GM23338 (cell line): ENCODE data around the gene PARP8. TPM values are rescaled to one million over a fixed set of nuclear protein-coding genes. Genes with fewer than 3 reads are reported as not detected.

Experiments
- ATAC-seq: fragments of 200-7000 bp; cut with Tn5 transposase; 3 replicates; pipeline ENCODE4 v1.9.1; 2020
- DNase-seq: peaks from one replicate; pipeline ENCODE4 v3.0.0-alpha.2; 2015; ENCODE audit warnings: low spot score
- H2AFZ ChIP-seq: fragments of 200-600 bp; sonication (generic); 2 replicates; pipeline ENCODE4 v1.8.0; 2016; ENCODE audit warnings: antibody characterized with exemption, mild to moderate bottlenecking, moderate library complexity
- H3F3A ChIP-seq: fragments of 200-600 bp; sonication (generic); replicated peaks from 2 replicates; pipeline ENCODE4 v1.8.0; 2017; ENCODE audit warnings: antibody characterized with exemption, mixed run types, low read depth
- H3K27ac ChIP-seq: fragments of 200-600 bp; sonication (generic); 2 replicates; pipeline ENCODE4 v1.6.1; 2016; ENCODE audit warnings: low read depth
- H3K27me3 ChIP-seq: fragments of 200-600 bp; sonication (generic); 2 replicates; pipeline ENCODE4 v1.8.0; 2016; ENCODE audit warnings: mild to moderate bottlenecking, mixed run types, moderate library complexity; ENCODE audit not compliant: insufficient read depth
- H3K36me3 ChIP-seq: fragments of 200-600 bp; sonication (generic); 2 replicates; pipeline ENCODE4 v1.8.0; 2016; ENCODE audit warnings: mild to moderate bottlenecking; ENCODE audit not compliant: insufficient read depth
- H3K4me1 ChIP-seq: fragments of 200-600 bp; sonication (generic); 2 replicates; pipeline ENCODE4 v1.8.0; 2016; ENCODE audit warnings: mild to moderate bottlenecking, moderate library complexity; ENCODE audit not compliant: insufficient read depth
- H3K4me2 ChIP-seq: fragments of 200-600 bp; sonication (generic); 2 replicates; pipeline ENCODE4 v1.7.1; 2017; ENCODE audit warnings: mixed run types
- H3K4me3 ChIP-seq: fragments of 200-600 bp; sonication (generic); 2 replicates; pipeline ENCODE4 v1.6.1; 2016; ENCODE audit warnings: mixed run types
- H3K79me2 ChIP-seq: fragments of 200-600 bp; sonication (generic); replicated peaks from 2 replicates; pipeline ENCODE4 v1.8.0; 2017; ENCODE audit warnings: mild to moderate bottlenecking; ENCODE audit not compliant: insufficient read depth
- H3K9me2 ChIP-seq: fragments of 200-600 bp; sonication (generic); 2 replicates; pipeline ENCODE4 v1.8.0; 2017; ENCODE audit not compliant: insufficient read depth
- H4K20me1 ChIP-seq: fragments of 200-600 bp; sonication (generic); replicated peaks from 2 replicates; pipeline ENCODE4 v1.8.0; 2017; ENCODE audit warnings: mild to moderate bottlenecking; ENCODE audit not compliant: insufficient read depth
- H3K27ac Mint-ChIP-seq: 2 replicates; pipeline ENCODE4 v1.8.0; 2020; ENCODE audit warnings: inconsistent platforms, mild to moderate bottlenecking, moderate library complexity, mixed read lengths
- H3K27me3 Mint-ChIP-seq: 3 replicates; pipeline ENCODE4 v1.8.0; 2022; ENCODE audit warnings: low read depth, mild to moderate bottlenecking, moderate library complexity, mixed read lengths, inconsistent platforms; ENCODE audit not compliant: insufficient read depth, poor library complexity
- H3K36me3 Mint-ChIP-seq: 3 replicates; pipeline ENCODE4 v1.8.0; 2021; ENCODE audit warnings: low read depth, mild to moderate bottlenecking, inconsistent platforms, moderate library complexity, mixed read lengths
- H3K4me1 Mint-ChIP-seq: 3 replicates; pipeline ENCODE4 v1.8.0; 2020; ENCODE audit warnings: mild to moderate bottlenecking, inconsistent platforms, mixed read lengths
- H3K4me3 Mint-ChIP-seq: 3 replicates; pipeline ENCODE4 v1.8.0; 2021; ENCODE audit warnings: moderate library complexity, mild to moderate bottlenecking, inconsistent platforms, mixed read lengths
- H3K9me3 Mint-ChIP-seq: 3 replicates; pipeline ENCODE4 v1.8.0; 2020; ENCODE audit warnings: moderate library complexity, mild to moderate bottlenecking, inconsistent platforms, mixed read lengths
- CTCF ChIP-seq, 2 experiments: fragments of 200-600 bp in 1 of 2; sonication (generic) in 1 of 2; conservative IDR thresholded peaks; 2 replicates each; pipeline versions ENCODE4 v1.5.1 to v1.6.1; 2016 to 2017; ENCODE audit warnings: antibody characterized with exemption in 2 of 2, low read depth in 2 of 2, mild to moderate bottlenecking in 2 of 2, moderate library complexity in 1 of 2
- EZH2 ChIP-seq: fragments of 200-600 bp; sonication (generic); IDR thresholded peaks from one replicate; pipeline ENCODE4 v1.8.0; 2017; ENCODE audit warnings: antibody characterized with exemption, mild to moderate bottlenecking, low read depth; ENCODE audit not compliant: unreplicated experiment
- EZH2phosphoT487 ChIP-seq: fragments of 200-600 bp; sonication (generic); IDR thresholded peaks from one replicate; pipeline ENCODE4 v1.8.1; 2018; ENCODE audit warnings: antibody characterized with exemption; ENCODE audit not compliant: unreplicated experiment
- JUNB ChIP-seq: IDR thresholded peaks from one replicate; pipeline ENCODE4 v1.6.1; 2016; ENCODE audit warnings: antibody characterized with exemption; ENCODE audit not compliant: unreplicated experiment
- NANOG ChIP-seq: IDR thresholded peaks from 2 replicates; pipeline ENCODE4 v1.6.1; 2016; ENCODE audit warnings: antibody characterized with exemption, borderline replicate concordance
- POLR2AphosphoS5 ChIP-seq: IDR thresholded peaks from 2 replicates; pipeline ENCODE4 v1.6.1; 2016; ENCODE audit warnings: antibody characterized with exemption, low read depth
- ZNF114 ChIP-seq: fragments of 250-450 bp; sonication (Bioruptor Pico); IDR thresholded peaks from 2 replicates; pipeline ENCODE4 v1.5.0; 2020; ENCODE audit warnings: mild to moderate bottlenecking, moderate library complexity
- ZNF331 ChIP-seq: fragments of 250-450 bp; sonication (Bioruptor Pico); IDR thresholded peaks from 2 replicates; pipeline ENCODE4 v1.5.0; 2020; ENCODE audit warnings: low read depth, mild to moderate bottlenecking, moderate library complexity
- ZNF462 ChIP-seq: fragments of 250-450 bp; sonication (Bioruptor Pico); IDR thresholded peaks from 2 replicates; pipeline ENCODE4 v1.5.0; 2020; ENCODE audit warnings: mild to moderate bottlenecking, moderate library complexity
- polyA plus RNA-seq: library from polyadenylated mRNA; unstranded; fragments of >200 nt; fragmentation: Nextera tagmentation; extraction: Ambion mirVana; gene quantifications from 2 replicates; pipeline ENCODE4 v1.2.1, GENCODE V29; 2016
- total RNA-seq: library from RNA; depleted of rRNA; stranded (reverse); fragments of >200 nt; shearing (Covaris generic); gene quantifications from 2 replicates; pipeline ENCODE4 v1.2.3, GENCODE V29; 2014

Gene PARP8
- total and polyA plus RNA-seq, 2 experiments from 2014 or later: 13.0 to 25.0 TPM

GRCh38 chr5:50730841-50731240 is 64.4 kb downstream of the PARP8 start (continued):
- no peak for TF ChIP-seq EZH2
- TF ChIP-seq ZNF114 (CRISPR knock-in tag): no peak
- TF ChIP-seq CTCF (conservative IDR thresholded peaks at IDR 0.05; ENCODE audit: low read depth in 2 of 2): no peak
- TF ChIP-seq ZNF462 (CRISPR knock-in tag): no peak
- TF ChIP-seq POLR2AphosphoS5: no peak

- no peaks in the 10 kb centered on the region for H3F3A ChIP-seq
- H4K20me1 ChIP-seq: no peaks in the 10 kb centered on the region
- no peak overlapping the region for H2AFZ ChIP-seq
- H3K36me3 Mint-ChIP-seq: no peaks in the 10 kb centered on the region
- no peak overlapping the region for H3K4me3 ChIP-seq
- peaks cover 28% of the 10 kb centered on the region for H3K4me1 ChIP-seq
- no peaks in the 10 kb centered on the region for H3K9me2 ChIP-seq
- H3K79me2 ChIP-seq: peaks cover 96% of the 10 kb centered on the region
- no peaks in the 10 kb centered on the region for H3K27me3 ChIP-seq
- H3K36me3 ChIP-seq: no peaks in the 10 kb centered on the region
- H3K27me3 Mint-ChIP-seq: no peaks in the 10 kb centered on the region
- no peaks in the 10 kb centered on the region for H3K9me3 Mint-ChIP-seq
- H3K27ac ChIP-seq: no peak overlapping the region
- no peak for DNase-seq
- H3K4me1 Mint-ChIP-seq: peaks cover 45% of the 10 kb centered on the region
- H3K4me2 ChIP-seq: no peak overlapping the region
- H3K27ac Mint-ChIP-seq: no peak overlapping the region
- no peak for ATAC-seq
- no peak overlapping the region for H3K4me3 Mint-ChIP-seq
- TF ChIP-seq ZNF114 (CRISPR knock-in tag) (no peak), ZNF462 (CRISPR knock-in tag) (no peak), EZH2phosphoT487 (no peak), ZNF331 (CRISPR knock-in tag) (no peak), JUNB (no peak), NANOG (no peak)
Observed at GRCh38 chr5:50733741-50734140, 67.3 kb downstream of the PARP8 start.
